Measurements from ENCODE around the gene ADAT2.

Gene ADAT2

GRCh38 chr6:143426026-143426425 is 24.5 kb downstream of the ADAT2 start:
- no peak overlapping the region for H2AFZ ChIP-seq (ENCODE audit: low read depth)
- H3K79me2 ChIP-seq (ENCODE audit: insufficient read depth, low read depth) = no peaks in the 10 kb centered on the region
- no peak overlapping the region for H3K4me3 ChIP-seq (IDR thresholded peaks at IDR 0.05; ENCODE audit: insufficient read depth, low read depth, low read length)
- H3K27me3 ChIP-seq (ENCODE audit: insufficient read depth, low read depth) = no peaks in the 10 kb centered on the region
- H3K9ac ChIP-seq = no peak overlapping the region
- H3K4me2 ChIP-seq = no peak overlapping the region
- H3K27ac ChIP-seq = no peak overlapping the region
- TF ChIP-seq CTCF (conservative IDR thresholded peaks at IDR 0.05; ENCODE audit: low read depth, low read length) = no peak
- peaks cover 3% of the 10 kb centered on the region for H3K4me1 ChIP-seq (ENCODE audit: low read depth, poor library complexity, severe bottlenecking)
- no peaks in the 10 kb centered on the region for H3K36me3 ChIP-seq (ENCODE audit: insufficient read depth)
- H4K20me1 ChIP-seq (ENCODE audit: insufficient read depth) = no peaks in the 10 kb centered on the region

GRCh38 chr6:143419526-143419925 is 31.0 kb downstream of the ADAT2 start:
- no peak overlapping the region for H3K4me2 ChIP-seq
- H3K79me2 ChIP-seq (ENCODE audit: insufficient read depth, low read depth) = no peaks in the 10 kb centered on the region
- no peak overlapping the region for H3K27ac ChIP-seq
- H3K36me3 ChIP-seq (ENCODE audit: insufficient read depth) = no peaks in the 10 kb centered on the region
- H3K4me1 ChIP-seq (ENCODE audit: low read depth, poor library complexity, severe bottlenecking) = no peaks in the 10 kb centered on the region
- no peak overlapping the region for H3K4me3 ChIP-seq (IDR thresholded peaks at IDR 0.05; ENCODE audit: insufficient read depth, low read depth, low read length)
- H2AFZ ChIP-seq (ENCODE audit: low read depth) = no peak overlapping the region
- H3K27me3 ChIP-seq (ENCODE audit: insufficient read depth, low read depth) = no peaks in the 10 kb centered on the region
- H4K20me1 ChIP-seq (ENCODE audit: insufficient read depth) = no peaks in the 10 kb centered on the region
- H3K9ac ChIP-seq = no peak overlapping the region
- no peak for TF ChIP-seq CTCF (conservative IDR thresholded peaks at IDR 0.05; ENCODE audit: low read depth, low read length)

GRCh38 chr6:143414769-143415168 is 35.7 kb downstream of the ADAT2 start:
- H2AFZ ChIP-seq (ENCODE audit: low read depth) = no peak overlapping the region
- no peaks in the 10 kb centered on the region for H3K36me3 ChIP-seq (ENCODE audit: insufficient read depth)
- H3K4me3 ChIP-seq (IDR thresholded peaks at IDR 0.05; ENCODE audit: insufficient read depth, low read depth, low read length) = no peak overlapping the region
- H3K79me2 ChIP-seq (ENCODE audit: insufficient read depth, low read depth) = no peaks in the 10 kb centered on the region
- H3K27ac ChIP-seq = no peak overlapping the region
- H3K4me1 ChIP-seq (ENCODE audit: low read depth, poor library complexity, severe bottlenecking) = no peaks in the 10 kb centered on the region
- no peak overlapping the region for H3K9ac ChIP-seq
- H3K27me3 ChIP-seq (ENCODE audit: insufficient read depth, low read depth) = no peaks in the 10 kb centered on the region
- H4K20me1 ChIP-seq (ENCODE audit: insufficient read depth) = no peaks in the 10 kb centered on the region
- no peak overlapping the region for H3K4me2 ChIP-seq
- TF ChIP-seq CTCF (conservative IDR thresholded peaks at IDR 0.05; ENCODE audit: low read depth, low read length) = no peak

GRCh38 chr6:143410859-143411270 is 39.6 kb downstream of the ADAT2 start:
- H3K4me2 ChIP-seq = no peak overlapping the region
- no peaks in the 10 kb centered on the region for H3K36me3 ChIP-seq (ENCODE audit: insufficient read depth)
- no peak for TF ChIP-seq CTCF (conservative IDR thresholded peaks at IDR 0.05; ENCODE audit: low read depth, low read length)
- H4K20me1 ChIP-seq (ENCODE audit: insufficient read depth) = no peaks in the 10 kb centered on the region
- H3K27me3 ChIP-seq (ENCODE audit: insufficient read depth, low read depth) = no peaks in the 10 kb centered on the region
- no peak overlapping the region for H2AFZ ChIP-seq (ENCODE audit: low read depth)
- H3K4me3 ChIP-seq (IDR thresholded peaks at IDR 0.05; ENCODE audit: insufficient read depth, low read depth, low read length) = no peak overlapping the region
- no peaks in the 10 kb centered on the region for H3K4me1 ChIP-seq (ENCODE audit: low read depth, poor library complexity, severe bottlenecking)
- no peak overlapping the region for H3K27ac ChIP-seq
- no peaks in the 10 kb centered on the region for H3K79me2 ChIP-seq (ENCODE audit: insufficient read depth, low read depth)
- H3K9ac ChIP-seq = no peak overlapping the region

- Histone ChIP-seq H3K4me1 (ENCODE audit: low read depth, poor library complexity, severe bottlenecking) (no peaks in the 10 kb centered on the region), H3K4me2 (no peak overlapping the region), H3K9ac (no peak overlapping the region), H3K79me2 (ENCODE audit: insufficient read depth, low read depth) (no peaks in the 10 kb centered on the region), H3K36me3 (ENCODE audit: insufficient read depth) (no peaks in the 10 kb centered on the region), H3K27ac (no peak overlapping the region), H2AFZ (ENCODE audit: low read depth) (no peak overlapping the region), H4K20me1 (ENCODE audit: insufficient read depth) (no peaks in the 10 kb centered on the region), H3K4me3 (IDR thresholded peaks at IDR 0.05; ENCODE audit: insufficient read depth, low read depth, low read length) (no peak overlapping the region), H3K27me3 (ENCODE audit: insufficient read depth, low read depth) (no peaks in the 10 kb centered on the region)
- TF ChIP-seq CTCF (conservative IDR thresholded peaks at IDR 0.05; ENCODE audit: low read depth, low read length) = no peak
Observed at GRCh38 chr6:143408787-143409162, 41.7 kb downstream of the ADAT2 start.
